Cerebellar nuclear complex (tissue), 1 donor: Measurements from ENCODE around the gene ENTPD1.
"Not testable (repeated sequence)": the region's sequence is repeated elsewhere in the genome, so short reads cannot be mapped to it uniquely, and the experiment has no call there.

Experiments used
- DNase-seq, 2 experiments: peaks; one replicate each; lab custom pipeline; 2025; lab: John Stamatoyannopoulos, UW

ENTPD1 gene

GRCh38 chr10:95794195-95794594 lies 38.2 kb downstream of the ENTPD1 start:
- no peak for DNase-seq

- no peak for DNase-seq
Observed at GRCh38 chr10:95795602-95796001, 39.6 kb downstream of the ENTPD1 start.

GRCh38 chr10:95796504-95796903 lies 40.5 kb downstream of the ENTPD1 start:
- no peak for DNase-seq

- DNase-seq, result no peak
Observed at GRCh38 chr10:95798096-95798855, 42.3 kb downstream of the ENTPD1 start.

- not testable (repeated sequence) for DNase-seq
Observed at GRCh38 chr10:95800286-95800685, 44.3 kb downstream of the ENTPD1 start.

GRCh38 chr10:95806687-95807380 lies 50.9 kb downstream of the ENTPD1 start:
- DNase-seq, result not testable (repeated sequence)

- DNase-seq, result not testable (repeated sequence)
Observed at GRCh38 chr10:95808705-95809308, 52.8 kb downstream of the ENTPD1 start.

GRCh38 chr10:95809370-95810197 lies 53.6 kb downstream of the ENTPD1 start:
- no peak for DNase-seq

- no peak for DNase-seq
Observed at GRCh38 chr10:95810198-95810976, 54.4 kb downstream of the ENTPD1 start.

- no peak for DNase-seq
Observed at GRCh38 chr10:95813054-95813685, 57.2 kb downstream of the ENTPD1 start.

- DNase-seq, result no peak
Observed at GRCh38 chr10:95814011-95814727, 58.2 kb downstream of the ENTPD1 start.

- no peak for DNase-seq
Observed at GRCh38 chr10:95815133-95815532, 59.2 kb downstream of the ENTPD1 start.

GRCh38 chr10:95815701-95816240 lies 59.8 kb downstream of the ENTPD1 start:
- DNase-seq, result no peak

- DNase-seq, result no peak
Observed at GRCh38 chr10:95818010-95818409, 62.0 kb downstream of the ENTPD1 start.

- no peak for DNase-seq
Observed at GRCh38 chr10:95818668-95819067, 62.7 kb downstream of the ENTPD1 start.

- no peak for DNase-seq
Observed at GRCh38 chr10:95819620-95820329, 63.8 kb downstream of the ENTPD1 start.

- DNase-seq, result no peak
Observed at GRCh38 chr10:95820363-95820762, 64.4 kb downstream of the ENTPD1 start.

- no peak for DNase-seq
Observed at GRCh38 chr10:95821720-95822119, 65.8 kb downstream of the ENTPD1 start.

- DNase-seq, result no peak
Observed at GRCh38 chr10:95830044-95830443, 74.1 kb downstream of the ENTPD1 start.
